ENCODE data around the gene APOC1.

The APOC1 gene

GRCh38 chr19:44957526-44957925 lies 43.1 kb downstream of the APOC1 start:
- DNase-seq: no peak

GRCh38 chr19:44958090-44958489 lies 43.7 kb downstream of the APOC1 start:
- DNase-seq: no peak

- DNase-seq: no peak
Observed at GRCh38 chr19:44959691-44960090, 45.3 kb downstream of the APOC1 start.

GRCh38 chr19:44960906-44961728 lies 46.7 kb downstream of the APOC1 start:
- no peak for DNase-seq

GRCh38 chr19:44961821-44962220 lies 47.4 kb downstream of the APOC1 start:
- DNase-seq: no peak

- no peak for DNase-seq
Observed at GRCh38 chr19:44968118-44968517, 53.7 kb downstream of the APOC1 start.

- no peak for DNase-seq
Observed at GRCh38 chr19:44968670-44969069, 54.3 kb downstream of the APOC1 start.

Data from NCI-H2171 (cell line).